Activated CD4-positive, alpha-beta T cell treated with anti-CD3 and anti-CD28 coated beads, Interleukin-2, amount 50 U/mL, for 48 hours (primary cell): ENCODE results near the gene ETFB.

Experiments
- DNase-seq, 2 experiments: peaks; one replicate each; pipeline ENCODE4 v3.0.0-alpha.2; 2020

Gene ETFB

GRCh38 chr19:51372649-51373504, 6.7 kb upstream of the ETFB start, which contains the start of gene NKG7:
Gene NKG7, minus strand, starts transcription at chr19:51372654. Its CDS starts 119 bp downstream, at chr19:51372535.
- peak; percentile 84 to 88 for DNase-seq

DNA sequence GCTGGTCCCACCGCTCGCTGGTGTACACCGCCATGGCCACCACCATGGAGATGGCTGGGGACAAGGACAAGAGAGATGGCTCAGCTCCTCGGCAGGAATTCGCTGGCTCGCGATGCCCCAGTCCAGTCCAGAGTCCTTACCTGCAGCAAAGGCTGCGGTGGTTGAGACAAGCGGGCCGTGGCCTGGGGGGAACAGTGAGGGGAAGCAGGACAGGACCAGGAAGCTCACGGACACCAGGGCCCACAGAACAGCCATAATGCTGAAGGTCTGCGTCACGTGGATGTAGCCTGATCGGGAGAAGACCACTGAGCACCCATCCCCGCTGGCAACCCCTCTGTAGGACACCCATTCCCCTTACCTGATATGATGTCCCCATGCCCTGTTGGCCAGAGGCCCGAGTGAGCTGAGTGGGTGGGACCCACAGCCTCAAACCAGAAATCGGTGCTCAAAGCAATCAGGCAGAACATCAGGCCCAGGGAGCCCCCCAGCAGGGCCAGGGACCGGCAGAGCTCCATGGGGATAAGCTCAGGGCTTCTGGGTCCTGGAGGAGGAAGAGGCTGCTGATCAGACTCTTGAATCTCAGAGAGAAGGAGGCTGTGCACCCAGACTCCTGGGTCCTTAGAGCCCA, 5.9 kb upstream of the ETFB start:
- DNase-seq, result no peak

DNA sequence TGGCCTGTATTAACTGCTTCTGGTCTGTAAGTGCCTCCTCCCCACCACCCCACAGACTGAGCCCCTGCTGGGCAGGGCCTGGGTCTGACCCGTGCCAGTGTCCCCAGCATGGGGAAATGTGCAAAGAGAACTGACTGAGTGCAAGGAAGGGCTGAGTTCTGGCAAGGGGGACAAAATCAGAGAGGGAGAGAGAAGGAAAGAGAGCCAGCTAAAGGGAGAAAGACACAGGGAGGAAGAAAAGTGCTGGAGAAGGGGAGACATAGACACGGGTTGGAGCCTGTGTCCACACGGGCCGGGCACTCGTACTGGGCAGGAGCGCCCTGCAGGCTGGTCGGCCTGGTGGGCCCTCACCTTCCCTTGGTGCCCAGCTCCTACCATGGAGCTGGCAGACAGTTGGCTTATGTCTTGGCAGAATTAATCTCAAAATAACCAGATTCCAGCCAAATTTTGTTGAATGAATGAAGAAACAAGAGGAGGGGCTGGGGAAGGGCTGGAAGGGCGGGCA, 5.0 kb upstream of the ETFB start:
- DNase-seq, result no peak

DNA sequence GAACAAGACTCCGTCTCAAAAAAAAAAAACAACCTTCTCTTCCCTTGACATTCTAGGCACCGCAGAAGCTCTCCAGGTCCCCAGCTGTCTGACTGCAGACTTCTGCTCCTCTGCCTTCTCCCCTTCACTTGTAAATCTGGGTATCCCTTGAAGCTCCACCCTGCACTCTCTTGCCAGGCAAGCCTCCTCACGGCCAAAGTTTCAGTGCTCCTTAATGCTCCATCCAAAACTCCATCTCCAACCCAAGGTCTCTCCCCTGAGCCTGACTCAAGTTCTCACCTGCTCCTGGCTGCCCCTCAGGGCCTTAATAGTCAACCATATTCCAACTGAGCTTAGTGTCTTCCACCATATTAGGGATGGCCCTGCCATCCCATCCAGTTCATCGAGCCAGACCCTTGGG, 4.0 kb upstream of the ETFB start:
- no peak for DNase-seq

DNA sequence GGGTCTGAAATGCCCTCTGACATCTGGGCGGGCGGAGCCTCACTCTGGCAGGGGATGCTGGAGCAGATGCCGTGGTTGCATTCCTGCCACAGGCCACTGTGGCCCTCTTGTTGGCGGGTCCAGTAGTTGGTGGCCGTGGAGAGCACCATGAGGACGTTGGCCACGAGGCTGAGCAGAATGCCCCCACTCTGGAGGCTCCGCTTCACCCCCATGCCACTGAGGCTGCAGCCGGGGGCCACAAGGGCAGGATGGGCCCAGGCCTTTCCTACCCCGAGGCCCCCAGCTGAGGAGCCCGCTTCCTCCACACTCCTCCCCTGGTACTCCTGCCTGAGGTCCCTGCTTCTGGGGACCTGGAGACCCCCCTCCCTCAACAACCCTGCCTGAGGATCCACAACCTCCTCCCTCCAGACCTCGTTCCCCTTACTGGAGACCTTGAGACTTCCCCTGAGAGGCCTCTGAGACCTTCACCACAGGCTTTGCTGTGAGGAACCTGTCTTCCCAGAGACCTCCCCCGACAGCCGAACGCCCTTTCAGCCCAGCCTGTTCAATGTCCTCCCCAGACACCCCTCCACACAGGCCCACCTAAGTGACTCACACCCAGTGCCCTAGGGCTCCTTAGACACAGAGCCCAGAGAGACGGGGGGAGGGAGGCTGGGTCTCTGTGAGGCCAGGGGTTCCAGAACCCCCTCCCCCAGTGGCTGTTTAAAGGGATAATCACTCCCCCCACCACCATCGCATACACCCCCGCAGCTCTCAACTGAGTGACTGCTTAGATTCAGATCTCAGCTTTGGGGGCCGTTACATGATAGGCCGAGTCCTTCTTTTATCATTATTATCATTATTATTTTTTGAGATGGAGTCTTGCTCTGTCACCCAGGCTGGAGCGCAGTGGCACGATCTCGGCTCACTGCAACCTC, 2.4 kb upstream of the ETFB start, which contains the start of gene CLDND2:
Gene CLDND2, minus strand, starts transcription at position 638 of the 917 bp plus-strand sequence. Its CDS starts 426 bp downstream, at position 212.
- peak in 1 of 2 experiments; percentile 23 for DNase-seq

- DNase-seq, result peak; percentile 100
Observed at GRCh38 chr19:51367565-51368365, 1.6 kb upstream of the ETFB start.

DNA sequence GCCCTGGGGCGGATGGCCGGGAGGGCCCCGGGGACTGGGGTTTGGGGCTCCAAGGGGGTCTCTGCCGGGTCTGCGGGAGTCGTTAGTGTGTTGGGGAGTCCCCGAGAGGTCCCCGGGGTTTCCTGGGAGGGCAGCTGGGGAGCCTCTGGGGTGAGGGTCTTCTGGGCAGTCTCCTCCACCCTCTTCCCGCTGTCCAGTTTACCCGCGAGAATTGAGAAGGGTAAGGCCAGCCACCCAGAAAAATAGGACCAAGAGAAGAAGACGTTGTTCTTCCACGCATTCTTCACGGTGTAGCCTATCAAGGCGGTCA, 1.0 kb upstream of the ETFB start:
- peak; percentile 45 to 58 for DNase-seq

GRCh38 chr19:51366389-51367254, 434 bp upstream of the ETFB start:
- peak; percentile 97 for DNase-seq

DNA sequence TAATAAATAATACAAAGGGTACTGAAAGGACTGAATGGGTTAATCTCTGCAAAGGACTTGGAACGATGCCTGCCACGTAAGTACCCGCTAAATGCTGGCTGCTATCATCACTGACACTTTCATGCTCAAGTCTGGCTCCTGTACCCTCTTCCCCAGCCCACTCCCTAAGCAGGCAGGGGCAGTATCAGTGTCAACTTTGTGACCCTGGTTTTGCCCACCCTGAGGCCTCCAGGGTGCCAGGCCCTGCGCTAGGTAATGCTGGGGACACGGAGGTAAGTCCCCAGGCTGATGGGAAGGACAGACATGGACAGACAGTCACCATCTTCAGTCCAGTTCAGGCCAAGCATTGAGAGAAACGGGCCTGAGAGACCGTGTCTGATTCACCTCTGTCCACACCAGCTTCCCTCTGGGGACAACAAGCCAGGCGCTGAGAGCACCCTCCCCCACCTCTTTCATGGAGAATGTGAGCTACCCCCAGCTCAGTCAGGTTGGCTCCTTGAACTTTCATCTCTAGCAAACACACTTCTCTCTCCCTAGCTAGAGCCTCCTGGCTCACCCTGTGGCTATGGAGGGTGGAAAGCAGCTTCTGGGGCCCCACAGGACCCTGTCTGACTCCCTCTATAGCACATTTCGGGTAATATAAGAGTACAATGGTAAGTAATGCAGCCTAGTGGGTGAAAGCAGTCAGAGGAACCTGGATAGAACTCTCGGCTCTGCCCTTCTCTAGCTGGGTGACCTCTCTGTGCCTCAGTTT, 800 bp downstream of the ETFB start:
- peak in 1 of 2 experiments; percentile 26 for DNase-seq

- DNase-seq, result no peak
Observed at GRCh38 chr19:51364200-51365106, 1.7 kb downstream of the ETFB start.

- no peak for DNase-seq
Observed at GRCh38 chr19:51361239-51361638, 4.9 kb downstream of the ETFB start.

- DNase-seq, result no peak
Observed at GRCh38 chr19:51359294-51359693, 6.9 kb downstream of the ETFB start.

GRCh38 chr19:51357952-51358351, 8.2 kb downstream of the ETFB start:
- DNase-seq, result no peak

GRCh38 chr19:51356159-51356801, 9.9 kb downstream of the ETFB start:
- DNase-seq, result no peak

- DNase-seq, result peak; percentile 31 to 53
Observed at GRCh38 chr19:51354742-51355148, 11.4 kb downstream of the ETFB start.

DNA sequence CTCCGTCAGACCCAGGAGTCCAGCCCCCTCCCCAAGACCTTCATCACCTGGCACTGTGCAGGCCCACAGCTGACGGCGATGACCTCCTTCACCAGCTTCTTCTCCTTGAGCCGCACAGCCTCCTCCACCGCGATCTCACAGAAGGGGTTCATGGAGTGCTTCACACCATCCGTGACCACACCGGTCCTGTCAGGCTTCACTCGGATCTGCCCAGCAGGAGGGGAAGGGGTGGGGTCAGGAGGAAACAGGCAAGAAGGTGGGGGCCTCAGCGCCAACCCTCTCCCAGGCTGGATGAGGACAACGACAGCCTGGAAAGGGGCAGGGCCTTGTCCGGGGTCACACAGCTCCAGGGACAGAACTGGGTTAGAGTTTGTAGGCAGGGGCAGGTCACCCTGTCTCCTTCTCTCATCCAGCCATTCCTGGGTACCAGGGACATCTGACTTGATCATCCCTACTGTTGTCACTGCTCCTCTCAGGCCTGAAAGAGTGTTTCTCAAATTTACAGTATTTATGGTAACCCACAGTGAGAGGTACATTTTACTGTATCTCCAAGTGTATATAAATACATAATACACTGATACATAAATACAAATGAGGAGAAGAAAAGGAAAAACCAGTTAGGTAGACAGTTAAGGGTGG, 12.0 kb downstream of the ETFB start:
- DNase-seq, result no peak

DNA sequence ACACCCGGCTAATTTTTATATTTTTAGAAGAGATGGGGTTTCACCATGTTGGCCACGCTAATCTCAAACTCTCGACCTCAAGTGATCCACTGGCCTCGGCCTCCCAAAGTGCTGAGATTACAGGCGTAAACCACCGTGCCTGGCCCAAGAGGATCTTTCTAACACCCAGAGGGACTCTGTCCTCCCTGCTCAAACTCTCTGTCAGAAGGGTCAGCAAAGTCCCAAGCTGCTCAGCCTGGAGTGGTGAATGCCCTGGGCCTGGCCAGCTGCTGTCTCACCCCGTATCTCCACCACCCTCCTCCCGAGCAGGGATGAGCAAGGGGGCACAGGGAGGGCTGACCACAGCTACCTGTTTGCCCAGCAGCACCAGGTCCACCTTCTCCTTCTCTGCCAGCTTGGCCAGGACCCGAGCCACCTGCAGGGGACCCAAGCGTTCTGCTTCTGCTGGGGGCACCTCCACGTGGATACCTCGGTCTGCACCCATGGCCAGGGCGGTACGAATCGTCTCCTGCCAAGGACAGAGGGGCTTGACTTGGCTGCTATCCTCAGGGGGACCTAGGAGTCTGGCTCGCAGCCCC, 13.3 kb downstream of the ETFB start:
- DNase-seq, result no peak
